Activated CD4-positive, alpha-beta T cell treated with anti-CD3 and anti-CD28 coated beads, Interleukin-2, amount 50 U/mL, for 4 hours (primary cell): ENCODE measurements around the gene SPAG6.
"Not testable (repeated sequence)": the region's sequence is repeated elsewhere in the genome, so short reads cannot be mapped to it uniquely, and the experiment has no call there.

Experiments used
- DNase-seq, 2 experiments: peaks; one replicate each; pipeline ENCODE4 v3.0.0-alpha.2; 2020

SPAG6 gene

DNA sequence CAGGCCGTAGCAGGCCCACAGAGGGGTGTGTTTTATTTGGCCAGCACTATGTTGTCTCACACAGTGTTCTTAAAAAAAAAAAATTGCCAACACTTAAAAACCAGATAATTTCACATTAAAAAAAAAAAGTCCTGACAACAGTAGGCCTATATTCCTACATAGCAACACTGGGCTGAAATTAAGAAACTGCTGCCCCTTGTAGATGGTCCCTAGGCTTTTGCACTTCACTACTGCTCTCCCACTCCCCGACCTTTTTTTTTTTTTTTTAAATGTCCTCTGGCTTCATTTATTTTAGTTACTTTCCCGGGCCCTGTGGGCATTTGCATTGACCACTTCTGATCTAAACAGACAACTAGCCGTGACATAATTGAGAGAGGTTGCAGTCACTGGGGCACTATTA, 36.0 kb downstream of the SPAG6 start:
- no peak for DNase-seq

- no peak for DNase-seq
Observed at GRCh38 chr10:22386503-22386902, 41.2 kb downstream of the SPAG6 start.

- no peak for DNase-seq
Observed at GRCh38 chr10:22389856-22390589, 44.7 kb downstream of the SPAG6 start.

DNA sequence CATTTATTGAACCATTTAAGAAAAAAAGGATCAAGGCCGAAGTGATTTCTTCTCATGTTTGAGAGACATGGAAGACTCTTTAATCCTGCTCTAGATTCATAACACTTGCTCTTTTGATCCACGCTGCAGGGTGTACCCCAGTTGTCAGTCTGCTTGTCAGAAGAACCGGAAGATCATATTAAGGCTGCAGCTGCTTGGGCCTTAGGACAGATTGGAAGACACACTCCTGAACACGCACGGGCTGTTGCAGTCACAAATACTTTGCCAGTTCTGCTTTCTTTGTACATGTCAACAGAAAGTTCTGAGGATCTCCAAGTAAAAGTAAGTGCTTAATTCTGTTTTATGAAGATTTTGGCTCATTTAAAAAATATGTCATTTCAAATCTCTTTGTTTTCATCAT, 46.3 kb downstream of the SPAG6 start:
- DNase-seq, result no peak

GRCh38 chr10:22396195-22396594, 50.9 kb downstream of the SPAG6 start:
- DNase-seq, result not testable (repeated sequence)

DNA sequence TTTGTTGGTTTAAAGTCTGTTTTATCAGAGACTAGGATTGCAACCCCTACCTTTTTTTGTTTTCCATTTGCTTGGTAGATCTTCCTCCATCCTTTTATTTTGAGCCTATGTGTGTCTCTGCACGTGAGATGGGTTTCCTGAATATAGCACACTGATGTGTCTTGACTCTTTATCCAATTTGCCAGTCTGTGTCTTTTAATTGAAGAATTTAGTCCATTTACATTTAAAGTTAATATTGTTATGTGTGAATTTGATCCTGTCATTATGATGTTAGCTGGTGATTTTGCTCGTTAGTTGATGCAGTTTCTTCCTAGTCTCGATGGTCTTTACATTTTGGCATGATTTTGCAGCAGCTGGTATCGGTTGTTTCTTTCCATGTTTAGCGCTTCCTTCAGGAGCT, 61.6 kb downstream of the SPAG6 start:
- DNase-seq, result not testable (repeated sequence)

GRCh38 chr10:22410394-22410793, 65.1 kb downstream of the SPAG6 start:
- DNase-seq, result no peak

GRCh38 chr10:22410846-22411245, 65.5 kb downstream of the SPAG6 start:
- DNase-seq, result no peak

DNA sequence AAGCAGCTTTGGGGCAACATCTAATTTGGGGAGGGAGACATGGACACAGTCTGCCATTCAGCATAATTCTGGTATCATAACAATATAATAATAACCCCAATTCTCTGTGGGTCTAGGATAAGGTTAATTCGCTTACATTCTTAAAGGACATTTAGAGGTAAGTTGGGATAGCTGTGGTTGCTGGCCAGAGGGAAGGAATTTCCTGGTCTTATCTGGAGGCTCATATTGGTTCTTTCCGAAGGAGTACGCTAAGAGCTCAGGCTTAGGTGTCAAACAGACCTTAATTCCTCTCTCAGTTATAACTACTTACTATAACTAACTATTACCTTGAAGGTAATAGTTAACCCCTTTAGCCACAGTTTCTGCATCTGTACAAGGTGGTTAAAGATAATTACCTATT, 68.8 kb downstream of the SPAG6 start:
- no peak for DNase-seq

GRCh38 chr10:22415072-22415471, 69.8 kb downstream of the SPAG6 start:
- DNase-seq, result no peak

DNA sequence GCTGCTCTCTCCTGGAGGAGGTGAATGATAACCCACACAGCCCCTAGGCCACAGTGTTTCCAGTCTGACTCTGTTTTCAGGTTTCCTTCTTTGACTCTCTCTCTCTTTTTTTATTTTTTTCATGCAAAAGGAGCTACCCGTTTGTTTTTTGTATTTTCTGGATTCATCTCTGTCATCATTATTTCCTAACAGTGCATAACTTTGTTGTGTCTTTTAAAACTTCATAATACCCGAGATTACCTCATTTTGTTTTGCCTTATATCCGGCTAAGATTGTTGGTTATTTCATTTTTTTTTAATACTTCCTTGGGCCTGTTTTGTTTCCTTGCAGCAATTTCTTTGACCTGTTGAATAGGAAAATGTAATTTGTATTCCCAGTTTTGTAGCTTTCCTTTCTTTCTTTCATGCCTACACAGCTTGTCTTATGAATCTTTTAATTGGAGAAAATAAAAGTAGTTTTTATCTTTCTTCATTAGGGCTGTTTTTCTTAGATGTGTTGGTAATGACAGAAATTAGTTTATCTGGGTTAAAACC, 72.5 kb downstream of the SPAG6 start:
- DNase-seq, result no peak

- no peak for DNase-seq
Observed at GRCh38 chr10:22420787-22421517, 75.7 kb downstream of the SPAG6 start.

- no peak for DNase-seq
Observed at GRCh38 chr10:22426653-22427052, 81.4 kb downstream of the SPAG6 start.

- DNase-seq, result no peak
Observed at GRCh38 chr10:22427101-22427500, 81.8 kb downstream of the SPAG6 start.

DNA sequence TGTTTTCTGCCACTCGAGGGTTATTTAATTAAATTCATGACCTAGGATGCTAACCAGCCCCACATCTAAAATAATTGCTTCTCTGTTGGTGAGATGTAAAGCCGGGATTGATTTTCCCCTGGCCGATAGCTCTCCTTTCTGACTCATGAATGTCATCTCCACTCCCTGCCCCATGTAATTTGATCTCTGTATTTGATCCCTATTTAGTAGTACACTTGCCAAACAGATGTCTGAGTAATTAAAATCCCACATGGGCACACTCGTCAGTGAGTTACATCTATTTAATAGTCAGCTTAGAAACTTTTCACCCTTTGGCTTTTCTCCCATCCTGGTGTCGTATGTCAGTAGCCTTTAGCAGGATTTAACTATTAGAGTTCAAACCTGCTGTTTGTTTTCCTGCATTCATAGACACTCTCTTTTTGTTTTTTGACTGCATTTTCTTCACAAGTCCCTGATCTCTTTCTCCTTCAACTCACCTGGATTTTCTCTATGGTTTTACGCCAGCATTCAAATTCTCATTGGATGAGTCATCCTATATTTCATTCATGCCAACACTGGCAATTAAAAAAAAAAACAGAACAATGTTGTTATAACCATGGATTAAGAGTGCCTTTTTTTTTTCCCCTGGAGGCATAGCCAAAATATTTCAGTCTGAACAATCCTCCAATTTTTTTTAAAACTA, 82.7 kb downstream of the SPAG6 start:
- DNase-seq, result no peak

DNA sequence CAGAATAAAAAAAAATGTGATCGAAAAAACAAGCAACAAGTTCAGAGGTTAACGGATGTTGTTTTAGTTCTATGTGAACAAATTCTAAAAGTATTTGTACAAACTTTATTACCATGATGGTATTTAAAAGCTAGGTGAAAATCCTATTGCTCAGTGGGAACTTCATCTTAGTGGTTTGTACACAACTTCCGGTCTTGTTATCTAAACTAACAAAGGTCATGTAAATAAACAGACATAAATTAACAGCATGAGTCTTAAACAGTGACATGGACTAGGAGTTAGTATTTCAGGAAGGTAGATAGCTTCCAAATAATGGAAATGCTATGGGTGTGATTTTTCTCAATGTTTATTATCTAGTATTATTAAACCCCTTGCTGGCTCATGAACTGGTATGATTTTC, 83.8 kb downstream of the SPAG6 start:
- no peak for DNase-seq

DNA sequence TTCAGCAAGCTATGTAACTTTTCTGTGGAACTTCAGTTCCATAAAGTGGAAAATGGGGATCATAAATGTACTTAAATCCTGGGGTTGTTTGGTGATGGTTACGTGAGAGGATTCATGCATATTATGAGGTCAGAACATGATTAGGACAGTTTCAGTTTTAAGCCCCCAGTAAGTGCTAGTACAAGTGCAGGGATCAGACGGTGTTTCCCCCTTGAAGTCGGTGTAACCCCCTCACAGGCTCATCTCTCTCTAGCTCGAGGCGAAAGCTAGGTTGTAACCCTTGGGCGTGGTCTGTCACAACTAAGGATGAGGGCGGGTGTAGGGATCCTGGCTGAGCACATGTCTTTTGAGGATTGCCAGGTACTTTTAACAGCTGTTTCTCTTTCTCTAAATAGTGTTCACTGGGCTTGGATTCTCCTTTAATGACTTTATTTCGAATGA, 84.7 kb downstream of the SPAG6 start:
- DNase-seq, result no peak

DNA sequence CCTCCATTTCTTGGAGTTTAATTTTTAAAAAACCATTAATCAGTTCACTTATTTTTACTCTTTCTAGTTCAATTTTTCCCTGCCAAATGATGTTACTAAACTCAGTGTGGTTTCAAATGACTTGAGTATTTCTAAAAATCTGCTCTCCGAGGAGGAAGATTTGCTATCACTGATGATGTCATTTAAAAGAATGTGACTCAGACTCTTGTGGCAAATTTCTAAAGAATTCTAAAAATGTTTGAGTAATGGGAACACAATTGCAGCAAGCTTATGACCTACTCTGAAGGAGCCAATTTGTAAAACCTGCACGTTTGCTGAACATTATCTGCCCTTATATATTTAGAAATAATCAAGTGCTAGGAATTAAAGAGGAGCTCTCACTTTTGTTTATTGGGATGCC, 88.6 kb downstream of the SPAG6 start:
- DNase-seq, result no peak

DNA sequence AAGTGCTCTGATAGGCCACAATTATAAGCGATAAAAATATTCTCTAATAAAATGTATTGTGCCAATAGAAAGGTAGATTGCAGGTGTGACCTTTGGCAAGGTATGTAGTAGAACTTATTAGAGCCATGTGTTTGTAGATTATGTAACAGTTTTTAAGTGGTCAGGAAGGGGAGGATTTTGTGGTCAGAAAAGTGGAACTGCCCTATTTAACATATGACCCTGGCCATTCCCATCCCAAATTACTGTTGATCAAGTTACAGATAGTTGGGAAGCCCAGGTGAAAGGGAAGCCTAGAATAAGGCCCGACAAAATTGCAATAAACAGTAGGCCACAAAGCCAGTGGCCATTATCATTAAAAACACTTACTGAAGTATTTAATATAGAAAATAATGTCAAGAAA, 89.2 kb downstream of the SPAG6 start:
- no peak for DNase-seq

DNA sequence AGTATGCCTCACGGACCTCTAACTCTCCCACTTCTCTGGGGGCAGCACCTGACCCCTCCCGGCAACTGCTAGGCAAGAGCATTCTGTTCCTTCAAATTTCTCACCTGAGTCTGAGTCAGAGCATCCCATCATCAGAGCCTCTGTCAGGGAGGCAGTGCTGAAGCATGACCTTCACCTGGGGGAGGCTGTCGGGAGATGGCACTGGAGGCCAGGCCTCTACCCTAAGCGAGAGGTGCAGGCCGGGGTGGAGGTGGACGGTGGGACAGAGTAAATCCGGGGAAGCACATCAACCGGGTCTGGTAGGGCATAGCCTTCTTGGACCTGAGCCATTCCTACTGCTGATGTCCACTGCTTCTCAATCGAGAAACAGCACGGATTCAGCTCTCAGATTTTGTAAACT, 90.4 kb downstream of the SPAG6 start:
- peak in 1 of 2 experiments; percentile 5 for DNase-seq

DNA sequence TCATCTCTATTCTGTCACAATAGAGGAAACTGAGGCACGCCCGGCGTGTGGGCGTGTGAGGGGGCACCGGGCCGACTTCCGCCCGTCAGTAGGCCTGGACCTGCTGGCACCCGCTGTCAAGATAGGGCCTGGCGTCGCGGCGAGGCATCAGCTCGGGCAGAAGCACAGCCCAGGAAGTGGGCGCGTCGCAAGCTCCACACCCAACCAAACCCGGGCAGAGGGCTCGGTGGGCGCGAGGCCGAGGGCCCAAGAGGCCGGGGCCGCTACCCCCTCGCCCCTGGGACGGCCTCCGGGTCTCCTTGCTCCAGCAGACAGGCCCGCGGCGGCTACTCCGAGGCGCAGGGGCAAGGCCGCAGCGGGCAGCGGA, 91.2 kb downstream of the SPAG6 start:
- no peak for DNase-seq

DNA sequence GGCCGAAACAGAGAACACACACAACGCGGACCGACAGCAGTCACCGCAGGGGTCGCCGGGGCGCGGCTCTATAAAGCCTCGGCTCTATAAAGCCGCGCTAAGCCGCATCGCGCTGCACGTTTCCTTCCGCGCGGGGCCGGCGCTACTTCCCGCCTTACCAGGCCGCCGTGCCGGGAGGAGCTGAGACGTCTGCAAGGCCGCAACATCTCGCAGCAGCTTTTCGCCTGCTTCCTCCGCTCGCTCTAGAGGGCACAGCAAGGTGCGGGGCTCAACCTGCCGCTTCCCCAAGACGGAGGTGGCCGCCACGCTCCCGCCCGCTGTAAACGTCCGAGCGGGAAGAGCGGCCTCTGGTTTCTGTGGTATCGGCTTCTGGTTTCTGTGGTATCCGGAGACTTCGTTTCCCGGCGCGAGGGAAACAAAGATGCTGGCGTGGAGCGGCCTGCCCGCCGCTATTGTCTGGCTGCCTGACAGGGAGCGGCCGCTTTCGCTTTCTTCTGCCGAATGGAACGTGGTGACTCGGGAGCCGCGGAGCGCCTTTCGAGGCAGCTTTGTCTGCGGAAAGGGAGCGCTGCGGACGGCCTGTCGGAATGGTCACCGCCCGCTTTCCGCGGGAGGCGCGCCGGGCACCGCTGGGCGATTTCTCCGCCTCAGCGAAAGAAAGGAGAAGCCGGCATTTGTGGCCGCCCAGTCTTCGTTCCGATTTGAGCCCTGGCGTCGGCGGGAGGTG, 91.8 kb downstream of the SPAG6 start:
- DNase-seq, result peak; percentile 90
